AML-193 (cell line): ENCODE measurements around the gene CACNG1.

Experiments used
- DNase-seq, 2 experiments: peaks; one replicate each; lab custom pipeline; 2025; lab: John Stamatoyannopoulos, UW

CACNG1 gene

GRCh38 chr17:67051837-67052236 is 7.5 kb downstream of the CACNG1 start:
- DNase-seq, result no peak

- no peak for DNase-seq
These were observed 8.5 kb downstream of the CACNG1 start for GRCh38 chr17:67052720-67053437.

- no peak for DNase-seq
These were observed 9.2 kb downstream of the CACNG1 start for GRCh38 chr17:67053438-67054000.

- DNase-seq, result no peak
These were observed 9.7 kb downstream of the CACNG1 start for GRCh38 chr17:67054011-67054591.

GRCh38 chr17:67054608-67055007 is 10.3 kb downstream of the CACNG1 start:
- no peak for DNase-seq

- no peak for DNase-seq
These were observed 10.7 kb downstream of the CACNG1 start for GRCh38 chr17:67055041-67055443.

GRCh38 chr17:67055811-67056745 is 11.7 kb downstream of the CACNG1 start:
- no peak for DNase-seq

GRCh38 chr17:67056746-67057490 is 12.6 kb downstream of the CACNG1 start:
- no peak for DNase-seq

GRCh38 chr17:67058036-67058435 is 13.7 kb downstream of the CACNG1 start:
- DNase-seq, result no peak

GRCh38 chr17:67059372-67059771 is 15.0 kb downstream of the CACNG1 start:
- DNase-seq, result no peak

GRCh38 chr17:67063141-67063540 is 18.8 kb downstream of the CACNG1 start:
- DNase-seq, result no peak

GRCh38 chr17:67066717-67067116 is 22.4 kb downstream of the CACNG1 start:
- DNase-seq, result no peak

- no peak for DNase-seq
These were observed 23.5 kb downstream of the CACNG1 start for GRCh38 chr17:67067571-67068482.

- DNase-seq, result no peak
These were observed 24.6 kb downstream of the CACNG1 start for GRCh38 chr17:67068999-67069398.

- DNase-seq, result no peak
These were observed 25.3 kb downstream of the CACNG1 start for GRCh38 chr17:67069603-67070136.

- no peak for DNase-seq
These were observed 27.2 kb downstream of the CACNG1 start for GRCh38 chr17:67071595-67071994.

- DNase-seq, result no peak
These were observed 28.5 kb downstream of the CACNG1 start for GRCh38 chr17:67072885-67073284.

GRCh38 chr17:67074781-67075180 is 30.4 kb downstream of the CACNG1 start:
- no peak for DNase-seq

GRCh38 chr17:67076290-67076689 is 31.9 kb downstream of the CACNG1 start:
- no peak for DNase-seq

- no peak for DNase-seq
These were observed 33.9 kb downstream of the CACNG1 start for GRCh38 chr17:67078292-67078691.
